Upper lobe of right lung (tissue), 1 donor: ENCODE measurements around the gene CTNS. TPM values are rescaled to one million over a fixed set of nuclear protein-coding genes. Genes with fewer than 3 reads are reported as not detected.

Experiments
- ATAC-seq: fragments of 200-7000 bp; cut with Tn5 transposase; one replicate; pipeline ENCODE4 v1.9.1; 2020; ENCODE audit warnings: mild to moderate bottlenecking, moderate library complexity
- DNase-seq: peaks from one replicate; pipeline ENCODE4 v3.0.0-alpha.2; 2020
- H3K27ac ChIP-seq: fragments of 200-600 bp; one replicate; pipeline ENCODE4 v1.8.0; 2022
- H3K27me3 ChIP-seq: fragments of 200-600 bp; one replicate; pipeline ENCODE4 v1.8.0; 2022; ENCODE audit warnings: mild to moderate bottlenecking
- H3K36me3 ChIP-seq: fragments of 200-600 bp; one replicate; pipeline ENCODE4 v1.8.0; 2022
- H3K4me1 ChIP-seq: fragments of 200-600 bp; one replicate; pipeline ENCODE4 v1.8.0; 2022
- H3K4me3 ChIP-seq: fragments of 200-600 bp; one replicate; pipeline ENCODE4 v1.8.0; 2022; ENCODE audit warnings: mild to moderate bottlenecking
- H3K9me3 ChIP-seq: fragments of 200-600 bp; one replicate; pipeline ENCODE4 v1.8.0; 2022
- CTCF ChIP-seq: fragments of 200-600 bp; IDR thresholded peaks from one replicate; pipeline ENCODE4 v1.8.0; 2022; ENCODE audit warnings: antibody characterized with exemption
- intact Hi-C: fragments of 100-400 bp; cut with DNase I; formaldehyde crosslinking; loops from one replicate; pipeline ENCODE4 v1.11.0; 2022
- total RNA-seq: library from RNA; stranded (reverse); fragmentation: NEBNext Ultra II Directional; extraction: Animal tissue kit (Norgen Biotek cat#: 25700); gene quantifications from one replicate; pipeline ENCODE4 v1.2.1, GENCODE V29; 2021
- donor health status: DM: no; HTN: yes; CAD: no; lungs with severe emphysema.

Gene CTNS
- total RNA-seq, 1 donor from 2014 or later = 23.3 TPM

DNA sequence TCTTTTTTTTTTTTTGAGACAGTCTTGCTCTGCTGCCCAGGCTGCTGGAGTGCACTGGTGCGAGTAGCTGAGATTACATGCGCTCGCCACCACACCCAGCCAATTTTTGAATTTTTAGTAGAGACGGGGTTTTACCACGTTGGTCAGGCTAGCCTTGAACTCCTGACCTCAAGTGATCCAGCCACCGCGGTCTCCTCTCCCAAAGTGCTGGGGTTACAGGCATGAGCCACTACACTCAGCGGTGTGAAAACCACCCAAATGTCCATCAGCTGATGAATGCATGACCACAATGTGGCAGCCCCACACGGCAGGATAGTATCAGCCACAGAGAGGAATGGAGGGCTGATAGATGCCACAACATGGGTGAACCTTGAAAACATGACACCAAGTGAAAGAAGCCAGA is 57.3 kb downstream of the CTNS start:
- no peak for TF ChIP-seq CTCF
- Histone ChIP-seq H3K4me3 (no peak overlapping the region), H3K27me3 (peaks cover 55% of the 10 kb centered on the region), H3K4me1 (peaks cover 12% of the 10 kb centered on the region), H3K36me3 (no peaks in the 10 kb centered on the region), H3K27ac (no peak overlapping the region), H3K9me3 (no peaks in the 10 kb centered on the region)
- no peak for DNase-seq
- intact Hi-C loops = no loop called here
- no peak for ATAC-seq

- ATAC-seq = no peak
- Histone ChIP-seq H3K36me3 (no peaks in the 10 kb centered on the region), H3K27me3 (peaks cover 50% of the 10 kb centered on the region), H3K4me3 (peak overlapping the region; percentile 50), H3K9me3 (no peaks in the 10 kb centered on the region), H3K27ac (no peak overlapping the region), H3K4me1 (peaks cover 12% of the 10 kb centered on the region)
- intact Hi-C loops = no loop called here
- no peak for DNase-seq
- no peak for TF ChIP-seq CTCF
These were observed 58.7 kb downstream of the CTNS start for GRCh38 chr17:3695129-3695722.

GRCh38 chr17:3695723-3696411 is 59.3 kb downstream of the CTNS start, which contains the start of gene P2RX5:
TSS of gene P2RX5 (minus strand) at chr17:3696155. CDS start at chr17:3696005, 150 bp downstream.
- Histone ChIP-seq H3K36me3 (no peaks in the 10 kb centered on the region), H3K4me1 (peaks cover 12% of the 10 kb centered on the region), H3K27me3 (peaks cover 44% of the 10 kb centered on the region), H3K9me3 (no peaks in the 10 kb centered on the region), H3K27ac (no peak within 1 kb of the TSS), H3K4me3 (peak within 1 kb of the TSS; percentile 50)
- intact Hi-C loops = no loop called here
- no peak for DNase-seq
- TF ChIP-seq CTCF = no peak
- ATAC-seq = peak; percentile 63

DNA sequence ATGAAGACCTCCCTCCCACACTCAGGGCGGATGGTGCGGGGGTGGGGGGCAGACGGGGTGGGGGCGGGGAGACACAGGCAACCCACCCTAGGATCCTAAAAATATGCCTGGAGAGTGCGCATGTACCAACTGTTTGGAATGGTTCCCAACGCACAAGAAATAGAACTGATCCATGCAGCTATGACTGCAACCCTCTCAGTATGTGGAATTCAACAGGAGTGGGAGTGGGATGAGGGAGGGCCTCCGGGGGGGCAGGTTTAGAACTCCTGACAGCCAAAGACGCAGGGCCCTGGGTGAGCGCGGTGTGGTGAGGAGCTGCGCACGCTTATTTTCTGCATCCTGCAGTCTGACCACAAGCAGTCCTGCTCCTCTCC is 60.5 kb downstream of the CTNS start:
- intact Hi-C loops = no loop called here
- DNase-seq = no peak
- peaks cover 38% of the 10 kb centered on the region for H3K27me3 ChIP-seq

GRCh38 chr17:3698139-3698538 is 61.6 kb downstream of the CTNS start:
- intact Hi-C loops = no loop called here
- peaks cover 12% of the 10 kb centered on the region for H3K4me1 ChIP-seq
- no peak overlapping the region for H3K27ac ChIP-seq
- no peaks in the 10 kb centered on the region for H3K36me3 ChIP-seq
- no peak for TF ChIP-seq CTCF
- no peak overlapping the region for H3K4me3 ChIP-seq
- peaks cover 28% of the 10 kb centered on the region for H3K27me3 ChIP-seq
- ATAC-seq = no peak
- H3K9me3 ChIP-seq = no peaks in the 10 kb centered on the region
- DNase-seq = no peak

More for the DNA sequence above, 60.5 kb downstream of the CTNS start:
- Histone ChIP-seq H3K27ac (no peak overlapping the region), H3K4me1 (peaks cover 12% of the 10 kb centered on the region), H3K36me3 (no peaks in the 10 kb centered on the region), H3K9me3 (no peaks in the 10 kb centered on the region), H3K4me3 (no peak overlapping the region)
- no peak for ATAC-seq
- TF ChIP-seq CTCF = no peak
